ENCODE data around the gene IRS2.
A peak's percentile ranks its signal among the peaks of the same experiment; 100 is the strongest.

GRCh38 chr13:109790942-109791605, 4.7 kb upstream of the IRS2 start:
- TF ChIP-seq, protein P1, sequence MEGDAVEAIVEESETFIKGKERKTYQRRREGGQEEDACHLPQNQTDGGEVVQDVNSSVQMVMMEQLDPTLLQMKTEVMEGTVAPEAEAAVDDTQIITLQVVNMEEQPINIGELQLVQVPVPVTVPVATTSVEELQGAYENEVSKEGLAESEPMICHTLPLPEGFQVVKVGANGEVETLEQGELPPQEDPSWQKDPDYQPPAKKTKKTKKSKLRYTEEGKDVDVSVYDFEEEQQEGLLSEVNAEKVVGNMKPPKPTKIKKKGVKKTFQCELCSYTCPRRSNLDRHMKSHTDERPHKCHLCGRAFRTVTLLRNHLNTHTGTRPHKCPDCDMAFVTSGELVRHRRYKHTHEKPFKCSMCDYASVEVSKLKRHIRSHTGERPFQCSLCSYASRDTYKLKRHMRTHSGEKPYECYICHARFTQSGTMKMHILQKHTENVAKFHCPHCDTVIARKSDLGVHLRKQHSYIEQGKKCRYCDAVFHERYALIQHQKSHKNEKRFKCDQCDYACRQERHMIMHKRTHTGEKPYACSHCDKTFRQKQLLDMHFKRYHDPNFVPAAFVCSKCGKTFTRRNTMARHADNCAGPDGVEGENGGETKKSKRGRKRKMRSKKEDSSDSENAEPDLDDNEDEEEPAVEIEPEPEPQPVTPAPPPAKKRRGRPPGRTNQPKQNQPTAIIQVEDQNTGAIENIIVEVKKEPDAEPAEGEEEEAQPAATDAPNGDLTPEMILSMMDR (IDR thresholded peaks at IDR 0.05) = peak in 1 of 3 experiments; percentile 19
- TF ChIP-seq POLR2A (IDR thresholded peaks at IDR 0.05) = no peak

Measured in testis (tissue), 2 donors.